ENCODE data around the gene RIMS1. TPM values are rescaled to one million over a fixed set of nuclear protein-coding genes. Genes with fewer than 3 reads are reported as not detected.

RIMS1 gene
- total RNA-seq, 1 experiment from 2014 or later = 1.1 TPM

DNA sequence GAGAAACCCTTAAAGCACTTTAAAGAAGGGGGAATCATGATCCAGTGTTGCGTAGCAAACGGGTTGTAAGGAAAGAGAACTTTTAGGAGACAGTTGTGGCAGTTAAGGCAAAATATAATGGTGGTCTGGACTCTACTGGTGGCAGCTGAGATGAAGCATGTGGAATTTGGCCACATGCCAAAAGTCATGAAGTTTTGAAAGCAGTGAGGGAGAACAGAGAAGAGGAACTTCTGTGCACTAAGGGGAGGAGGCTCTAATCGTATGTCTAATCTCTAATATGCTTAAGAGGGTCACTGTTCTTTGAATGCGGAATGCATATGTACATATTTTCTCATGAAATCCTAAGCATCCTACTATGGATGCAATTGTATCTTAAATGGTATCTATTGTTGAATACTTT, 91.5 kb downstream of the RIMS1 start:
- Mint-ChIP-seq H3K27me3 (ENCODE audit: low read depth) (no peaks in the 10 kb centered on the region), H3K4me1 (0 out of 2 replicates have a peak, but pooled peaks cover 2% of the 10 kb centered on the region), H3K4me3 (no peak overlapping the region), H3K36me3 (no peaks in the 10 kb centered on the region), H3K9me3 (no peaks in the 10 kb centered on the region), H3K27ac (no peak overlapping the region)
- ATAC-seq (no peak), DNase-seq (ENCODE audit: low spot score) (no peak)
- POLR2A ChIA-PET = no interaction called here
- CTCF ChIA-PET = interaction anchor here (1.0 kb wide), 1 partner anchor 17 kb away, joined by 3 read pairs; no protein-coding TSS in a partner anchor
- TF ChIP-seq, protein P1, sequence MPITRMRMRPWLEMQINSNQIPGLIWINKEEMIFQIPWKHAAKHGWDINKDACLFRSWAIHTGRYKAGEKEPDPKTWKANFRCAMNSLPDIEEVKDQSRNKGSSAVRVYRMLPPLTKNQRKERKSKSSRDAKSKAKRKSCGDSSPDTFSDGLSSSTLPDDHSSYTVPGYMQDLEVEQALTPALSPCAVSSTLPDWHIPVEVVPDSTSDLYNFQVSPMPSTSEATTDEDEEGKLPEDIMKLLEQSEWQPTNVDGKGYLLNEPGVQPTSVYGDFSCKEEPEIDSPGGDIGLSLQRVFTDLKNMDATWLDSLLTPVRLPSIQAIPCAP (CRISPR knock-in tag; IDR thresholded peaks at IDR 0.05) = no peak
- TF ChIP-seq, protein P2, sequence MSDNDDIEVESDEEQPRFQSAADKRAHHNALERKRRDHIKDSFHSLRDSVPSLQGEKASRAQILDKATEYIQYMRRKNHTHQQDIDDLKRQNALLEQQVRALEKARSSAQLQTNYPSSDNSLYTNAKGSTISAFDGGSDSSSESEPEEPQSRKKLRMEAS (CRISPR knock-in tag; IDR thresholded peaks at IDR 0.05) = no peak
- TF ChIP-seq ZNF512 (CRISPR knock-in tag; IDR thresholded peaks at IDR 0.05; ENCODE audit: borderline replicate concordance) (no peak), PRRX2 (CRISPR knock-in tag; IDR thresholded peaks at IDR 0.05) (no peak), E2F5 (CRISPR knock-in tag; IDR thresholded peaks at IDR 0.05) (no peak), ZNF671 (CRISPR knock-in tag; IDR thresholded peaks at IDR 0.05) (no peak), KAT7 (CRISPR knock-in tag; IDR thresholded peaks at IDR 0.05; ENCODE audit: borderline replicate concordance) (no peak), ESRRA (CRISPR knock-in tag; IDR thresholded peaks at IDR 0.05; ENCODE audit: borderline replicate concordance) (no peak), CREM (CRISPR knock-in tag; IDR thresholded peaks at IDR 0.05) (no peak), ZNF396 (CRISPR knock-in tag; IDR thresholded peaks at IDR 0.05; ENCODE audit: borderline replicate concordance) (no peak)
- TF ChIP-seq, protein P3, sequence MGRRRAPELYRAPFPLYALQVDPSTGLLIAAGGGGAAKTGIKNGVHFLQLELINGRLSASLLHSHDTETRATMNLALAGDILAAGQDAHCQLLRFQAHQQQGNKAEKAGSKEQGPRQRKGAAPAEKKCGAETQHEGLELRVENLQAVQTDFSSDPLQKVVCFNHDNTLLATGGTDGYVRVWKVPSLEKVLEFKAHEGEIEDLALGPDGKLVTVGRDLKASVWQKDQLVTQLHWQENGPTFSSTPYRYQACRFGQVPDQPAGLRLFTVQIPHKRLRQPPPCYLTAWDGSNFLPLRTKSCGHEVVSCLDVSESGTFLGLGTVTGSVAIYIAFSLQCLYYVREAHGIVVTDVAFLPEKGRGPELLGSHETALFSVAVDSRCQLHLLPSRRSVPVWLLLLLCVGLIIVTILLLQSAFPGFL (CRISPR knock-in tag; IDR thresholded peaks at IDR 0.05; ENCODE audit: borderline replicate concordance) = no peak
- TF ChIP-seq, protein P4, sequence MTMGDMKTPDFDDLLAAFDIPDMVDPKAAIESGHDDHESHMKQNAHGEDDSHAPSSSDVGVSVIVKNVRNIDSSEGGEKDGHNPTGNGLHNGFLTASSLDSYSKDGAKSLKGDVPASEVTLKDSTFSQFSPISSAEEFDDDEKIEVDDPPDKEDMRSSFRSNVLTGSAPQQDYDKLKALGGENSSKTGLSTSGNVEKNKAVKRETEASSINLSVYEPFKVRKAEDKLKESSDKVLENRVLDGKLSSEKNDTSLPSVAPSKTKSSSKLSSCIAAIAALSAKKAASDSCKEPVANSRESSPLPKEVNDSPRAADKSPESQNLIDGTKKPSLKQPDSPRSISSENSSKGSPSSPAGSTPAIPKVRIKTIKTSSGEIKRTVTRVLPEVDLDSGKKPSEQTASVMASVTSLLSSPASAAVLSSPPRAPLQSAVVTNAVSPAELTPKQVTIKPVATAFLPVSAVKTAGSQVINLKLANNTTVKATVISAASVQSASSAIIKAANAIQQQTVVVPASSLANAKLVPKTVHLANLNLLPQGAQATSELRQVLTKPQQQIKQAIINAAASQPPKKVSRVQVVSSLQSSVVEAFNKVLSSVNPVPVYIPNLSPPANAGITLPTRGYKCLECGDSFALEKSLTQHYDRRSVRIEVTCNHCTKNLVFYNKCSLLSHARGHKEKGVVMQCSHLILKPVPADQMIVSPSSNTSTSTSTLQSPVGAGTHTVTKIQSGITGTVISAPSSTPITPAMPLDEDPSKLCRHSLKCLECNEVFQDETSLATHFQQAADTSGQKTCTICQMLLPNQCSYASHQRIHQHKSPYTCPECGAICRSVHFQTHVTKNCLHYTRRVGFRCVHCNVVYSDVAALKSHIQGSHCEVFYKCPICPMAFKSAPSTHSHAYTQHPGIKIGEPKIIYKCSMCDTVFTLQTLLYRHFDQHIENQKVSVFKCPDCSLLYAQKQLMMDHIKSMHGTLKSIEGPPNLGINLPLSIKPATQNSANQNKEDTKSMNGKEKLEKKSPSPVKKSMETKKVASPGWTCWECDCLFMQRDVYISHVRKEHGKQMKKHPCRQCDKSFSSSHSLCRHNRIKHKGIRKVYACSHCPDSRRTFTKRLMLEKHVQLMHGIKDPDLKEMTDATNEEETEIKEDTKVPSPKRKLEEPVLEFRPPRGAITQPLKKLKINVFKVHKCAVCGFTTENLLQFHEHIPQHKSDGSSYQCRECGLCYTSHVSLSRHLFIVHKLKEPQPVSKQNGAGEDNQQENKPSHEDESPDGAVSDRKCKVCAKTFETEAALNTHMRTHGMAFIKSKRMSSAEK (CRISPR knock-in tag; IDR thresholded peaks at IDR 0.05; ENCODE audit: borderline replicate concordance) = no peak
- TF ChIP-seq, protein P5, sequence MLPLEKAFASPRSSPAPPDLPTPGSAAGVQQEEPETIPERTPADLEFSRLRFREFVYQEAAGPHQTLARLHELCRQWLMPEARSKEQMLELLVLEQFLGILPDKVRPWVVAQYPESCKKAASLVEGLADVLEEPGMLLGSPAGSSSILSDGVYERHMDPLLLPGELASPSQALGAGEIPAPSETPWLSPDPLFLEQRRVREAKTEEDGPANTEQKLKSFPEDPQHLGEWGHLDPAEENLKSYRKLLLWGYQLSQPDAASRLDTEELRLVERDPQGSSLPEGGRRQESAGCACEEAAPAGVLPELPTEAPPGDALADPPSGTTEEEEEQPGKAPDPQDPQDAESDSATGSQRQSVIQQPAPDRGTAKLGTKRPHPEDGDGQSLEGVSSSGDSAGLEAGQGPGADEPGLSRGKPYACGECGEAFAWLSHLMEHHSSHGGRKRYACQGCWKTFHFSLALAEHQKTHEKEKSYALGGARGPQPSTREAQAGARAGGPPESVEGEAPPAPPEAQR (CRISPR knock-in tag; IDR thresholded peaks at IDR 0.05) = no peak

GRCh38 chr6:71979911-71980310, 93.6 kb downstream of the RIMS1 start:
- ATAC-seq = no peak
- no peaks in the 10 kb centered on the region for H3K36me3 Mint-ChIP-seq
- POLR2A ChIA-PET = no interaction called here
- TF ChIP-seq ZNF317 (CRISPR knock-in tag; IDR thresholded peaks at IDR 0.05; ENCODE audit: borderline replicate concordance, low read depth) = no peak
- no peak for TF ChIP-seq ZNF425 (CRISPR knock-in tag; conservative IDR thresholded peaks at IDR 0.05)
- TF ChIP-seq AR (CRISPR knock-in tag; IDR thresholded peaks at IDR 0.05) = no peak
- TF ChIP-seq, protein P1 (CRISPR knock-in tag; IDR thresholded peaks at IDR 0.05) = no peak

More at GRCh38 chr6:71979911-71980310, 93.6 kb downstream of the RIMS1 start:
- Mint-ChIP-seq H3K4me3 (no peak overlapping the region), H3K9me3 (no peaks in the 10 kb centered on the region), H3K27me3 (ENCODE audit: low read depth) (no peaks in the 10 kb centered on the region), H3K27ac (no peak overlapping the region), H3K4me1 (0 out of 2 replicates have a peak, but pooled peaks cover 2% of the 10 kb centered on the region)
- no peak for DNase-seq (ENCODE audit: low spot score)
- CTCF ChIA-PET = no interaction called here

All from WTC11 (cell line).